ENCODE results near the gene KLHL14. TPM values are rescaled to one million over a fixed set of nuclear protein-coding genes. Genes with fewer than 3 reads are reported as not detected.

Gene KLHL14
- total RNA-seq, 4 donors from 2014 or later = 0.27 to 1.2 (median 0.33) TPM

DNA sequence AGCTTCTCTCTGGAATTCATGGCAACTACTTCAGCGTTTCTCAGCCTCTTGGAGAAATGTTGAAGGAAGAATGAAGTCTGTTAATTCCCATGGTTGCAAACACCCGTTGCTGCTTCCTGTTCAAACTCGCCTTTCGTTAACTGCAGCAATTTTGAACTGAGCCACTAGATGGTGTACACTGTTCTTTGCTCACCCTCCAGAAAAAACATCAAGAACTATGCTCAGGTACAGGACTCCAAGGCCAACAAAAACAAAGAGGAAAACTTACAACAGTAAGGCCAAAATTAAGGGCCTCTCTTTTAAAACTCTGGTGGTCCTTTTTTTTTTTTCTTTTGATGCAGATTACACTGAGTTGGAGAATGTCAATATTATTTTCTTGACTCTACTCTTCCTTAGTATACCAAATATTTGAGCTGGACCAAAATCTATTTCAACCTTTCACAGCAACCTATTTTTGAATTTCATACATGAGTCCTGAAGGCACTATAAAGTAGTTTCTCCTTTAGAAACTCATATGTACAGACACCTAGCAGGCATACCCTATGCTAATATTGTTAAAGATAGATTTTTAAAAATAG lies 58.2 kb downstream of the KLHL14 start:
- H3K4me1 ChIP-seq = no peaks in the 10 kb centered on the region
- TF ChIP-seq POLR2AphosphoS5 (IDR thresholded peaks at IDR 0.05) (no peak), POLR2A (IDR thresholded peaks at IDR 0.05) (no peak), EP300 (IDR thresholded peaks at IDR 0.05) (no peak)
- TF ChIP-seq, protein P1, sequence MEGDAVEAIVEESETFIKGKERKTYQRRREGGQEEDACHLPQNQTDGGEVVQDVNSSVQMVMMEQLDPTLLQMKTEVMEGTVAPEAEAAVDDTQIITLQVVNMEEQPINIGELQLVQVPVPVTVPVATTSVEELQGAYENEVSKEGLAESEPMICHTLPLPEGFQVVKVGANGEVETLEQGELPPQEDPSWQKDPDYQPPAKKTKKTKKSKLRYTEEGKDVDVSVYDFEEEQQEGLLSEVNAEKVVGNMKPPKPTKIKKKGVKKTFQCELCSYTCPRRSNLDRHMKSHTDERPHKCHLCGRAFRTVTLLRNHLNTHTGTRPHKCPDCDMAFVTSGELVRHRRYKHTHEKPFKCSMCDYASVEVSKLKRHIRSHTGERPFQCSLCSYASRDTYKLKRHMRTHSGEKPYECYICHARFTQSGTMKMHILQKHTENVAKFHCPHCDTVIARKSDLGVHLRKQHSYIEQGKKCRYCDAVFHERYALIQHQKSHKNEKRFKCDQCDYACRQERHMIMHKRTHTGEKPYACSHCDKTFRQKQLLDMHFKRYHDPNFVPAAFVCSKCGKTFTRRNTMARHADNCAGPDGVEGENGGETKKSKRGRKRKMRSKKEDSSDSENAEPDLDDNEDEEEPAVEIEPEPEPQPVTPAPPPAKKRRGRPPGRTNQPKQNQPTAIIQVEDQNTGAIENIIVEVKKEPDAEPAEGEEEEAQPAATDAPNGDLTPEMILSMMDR (IDR thresholded peaks at IDR 0.05) = peak in 3 of 4 experiments; percentile 22 to 58 (median 35)
- WGBS, 2 donors (ENCODE audit: low coverage in 1 of 2) = 3 to 7% methylated on average over 4 of the region's 4 CpGs
- ATAC-seq = no peak
- no peaks in the 10 kb centered on the region for H3K27me3 ChIP-seq
- no peak overlapping the region for H3K27ac ChIP-seq
- H3K9me3 ChIP-seq = no peaks in the 10 kb centered on the region
- H3K36me3 ChIP-seq = no peaks in the 10 kb centered on the region
- no peak overlapping the region for H3K4me3 ChIP-seq

DNA sequence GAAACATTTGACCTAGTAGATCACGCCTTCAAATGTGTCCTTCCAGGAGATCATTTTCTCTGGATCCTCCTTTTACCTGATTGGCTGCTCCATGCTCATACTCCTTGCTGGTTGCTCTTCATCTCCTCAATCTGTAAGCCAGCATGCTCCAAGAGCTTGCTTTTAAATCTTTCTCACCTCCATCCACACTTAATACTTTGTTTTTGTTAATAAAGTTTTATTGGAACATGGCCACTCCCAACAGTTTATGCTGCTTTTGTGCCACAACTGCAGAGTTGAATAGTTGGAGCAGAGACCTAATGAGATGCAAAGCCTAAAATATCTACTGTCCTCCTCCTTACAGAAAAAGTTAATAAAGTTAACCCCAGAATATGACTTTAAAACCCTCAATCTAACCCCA lies 60.0 kb downstream of the KLHL14 start:
- no peaks in the 10 kb centered on the region for H3K9me3 ChIP-seq
- no peak for ATAC-seq
- no peak overlapping the region for H3K4me3 ChIP-seq
- H3K36me3 ChIP-seq = no peaks in the 10 kb centered on the region
- no peak overlapping the region for H3K27ac ChIP-seq
- WGBS, 2 donors (ENCODE audit: low coverage in 1 of 2) = 87 to 89% methylated on average over 1 of the region's 1 CpG
- H3K4me1 ChIP-seq = no peaks in the 10 kb centered on the region
- no peaks in the 10 kb centered on the region for H3K27me3 ChIP-seq
- TF ChIP-seq POLR2AphosphoS5 (IDR thresholded peaks at IDR 0.05) (no peak), POLR2A (IDR thresholded peaks at IDR 0.05) (no peak), EP300 (IDR thresholded peaks at IDR 0.05) (no peak)
- TF ChIP-seq, protein P1 (IDR thresholded peaks at IDR 0.05) = no peak

DNA sequence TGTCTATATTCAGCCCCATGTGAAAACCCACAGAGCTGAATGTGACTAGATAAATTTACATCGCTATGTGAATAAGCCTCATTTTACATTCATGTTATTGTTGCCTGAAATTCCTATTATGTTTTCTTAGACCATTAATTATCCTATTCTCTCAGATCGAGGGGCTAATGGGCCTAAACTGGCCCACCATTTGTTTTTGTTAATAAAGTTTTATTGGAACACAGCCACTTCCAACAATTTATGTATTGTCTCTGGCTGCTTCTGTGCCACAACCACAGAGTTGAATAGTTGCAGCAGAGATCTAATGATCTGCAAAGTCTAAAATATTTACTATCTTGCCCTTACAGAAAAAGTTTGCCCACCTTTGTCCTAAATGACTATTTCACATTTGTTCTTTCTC lies 61.0 kb downstream of the KLHL14 start:
- 81 to 90% methylated on average over 2 of the region's 2 CpGs for WGBS, 2 donors (ENCODE audit: low coverage in 1 of 2)
- H3K9me3 ChIP-seq = no peaks in the 10 kb centered on the region
- TF ChIP-seq, protein P1 (IDR thresholded peaks at IDR 0.05) = no peak
- TF ChIP-seq POLR2A (IDR thresholded peaks at IDR 0.05) (no peak), POLR2AphosphoS5 (IDR thresholded peaks at IDR 0.05) (no peak), EP300 (IDR thresholded peaks at IDR 0.05) (no peak)
- no peak for ATAC-seq
- H3K27me3 ChIP-seq = no peaks in the 10 kb centered on the region
- H3K36me3 ChIP-seq = no peaks in the 10 kb centered on the region
- no peak overlapping the region for H3K4me3 ChIP-seq
- H3K27ac ChIP-seq = no peak overlapping the region
- H3K4me1 ChIP-seq = no peaks in the 10 kb centered on the region

DNA sequence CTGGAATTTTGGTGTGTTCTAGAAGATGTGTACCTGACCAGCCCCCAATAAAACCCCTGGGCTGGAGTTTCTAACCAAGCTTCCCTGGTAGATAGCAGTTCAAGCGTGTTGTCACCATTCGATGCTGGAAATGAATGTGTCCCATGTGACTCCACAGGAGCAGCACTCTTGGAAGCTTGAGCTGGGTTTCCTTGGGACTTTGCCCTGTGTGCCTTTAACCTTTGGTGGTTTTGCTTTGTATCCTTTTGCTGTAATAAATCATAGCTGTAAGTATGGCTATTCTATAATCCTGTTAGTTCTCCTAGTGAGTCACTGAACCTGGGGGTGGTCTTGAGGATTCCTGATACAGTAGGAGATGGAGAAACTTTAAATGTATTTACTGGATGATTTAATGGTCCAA lies 65.2 kb downstream of the KLHL14 start:
- 80% methylated on average over 1 to 2 of the region's 2 CpGs for WGBS, 2 donors (ENCODE audit: low coverage in 1 of 2)
- ATAC-seq = no peak
- TF ChIP-seq POLR2AphosphoS5 (IDR thresholded peaks at IDR 0.05) = no peak
- TF ChIP-seq, protein P1 (IDR thresholded peaks at IDR 0.05) = no peak
- TF ChIP-seq EP300 (IDR thresholded peaks at IDR 0.05) = no peak
- TF ChIP-seq POLR2A (IDR thresholded peaks at IDR 0.05) = no peak
- Histone ChIP-seq H3K9me3 (no peaks in the 10 kb centered on the region), H3K4me3 (no peak overlapping the region), H3K27me3 (no peaks in the 10 kb centered on the region), H3K4me1 (no peaks in the 10 kb centered on the region), H3K36me3 (no peaks in the 10 kb centered on the region), H3K27ac (no peak overlapping the region)

DNA sequence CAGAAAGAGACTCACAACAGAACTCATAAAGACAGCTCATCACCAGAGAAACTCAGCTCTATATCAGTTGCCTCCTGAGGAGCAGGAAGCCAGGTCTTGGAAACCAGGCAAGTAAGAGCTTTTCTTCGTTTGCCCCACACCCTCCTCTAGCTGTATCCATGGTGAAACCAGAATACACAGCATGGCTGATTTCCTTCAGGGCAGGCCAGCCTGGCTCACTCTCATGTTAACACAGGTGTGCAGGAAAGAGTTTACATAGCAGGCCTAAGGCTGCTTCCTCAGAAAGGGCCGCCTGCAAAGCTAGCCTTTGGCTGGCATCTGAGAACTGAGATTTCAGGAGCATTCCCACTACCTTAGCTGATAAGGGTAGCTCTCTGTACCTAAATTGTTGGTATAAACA lies 65.7 kb downstream of the KLHL14 start:
- Histone ChIP-seq H3K4me3 (no peak overlapping the region), H3K27ac (no peak overlapping the region), H3K4me1 (no peaks in the 10 kb centered on the region), H3K9me3 (no peaks in the 10 kb centered on the region), H3K36me3 (no peaks in the 10 kb centered on the region), H3K27me3 (no peaks in the 10 kb centered on the region)
- 44 to 50% methylated on average over 1 of the region's 2 CpGs for WGBS, 2 donors (ENCODE audit: low coverage in 1 of 2)
- TF ChIP-seq, protein P1 (IDR thresholded peaks at IDR 0.05) = no peak
- no peak for TF ChIP-seq POLR2A (IDR thresholded peaks at IDR 0.05)
- TF ChIP-seq POLR2AphosphoS5 (IDR thresholded peaks at IDR 0.05) = no peak
- TF ChIP-seq EP300 (IDR thresholded peaks at IDR 0.05) = no peak
- ATAC-seq = no peak
